Stimulated activated CD4-positive, alpha-beta T cell treated with anti-CD3 and anti-CD28 coated beads, Interleukin-12 subunit alpha, Interleukin-12 subunit beta, amount 100 ng/mL, for 4 hours (primary cell): ENCODE measurements around the gene MRPS23.

Experiments used
- DNase-seq: peaks from one replicate; pipeline ENCODE4 v3.0.0-alpha.2; 2020

The MRPS23 gene

DNA sequence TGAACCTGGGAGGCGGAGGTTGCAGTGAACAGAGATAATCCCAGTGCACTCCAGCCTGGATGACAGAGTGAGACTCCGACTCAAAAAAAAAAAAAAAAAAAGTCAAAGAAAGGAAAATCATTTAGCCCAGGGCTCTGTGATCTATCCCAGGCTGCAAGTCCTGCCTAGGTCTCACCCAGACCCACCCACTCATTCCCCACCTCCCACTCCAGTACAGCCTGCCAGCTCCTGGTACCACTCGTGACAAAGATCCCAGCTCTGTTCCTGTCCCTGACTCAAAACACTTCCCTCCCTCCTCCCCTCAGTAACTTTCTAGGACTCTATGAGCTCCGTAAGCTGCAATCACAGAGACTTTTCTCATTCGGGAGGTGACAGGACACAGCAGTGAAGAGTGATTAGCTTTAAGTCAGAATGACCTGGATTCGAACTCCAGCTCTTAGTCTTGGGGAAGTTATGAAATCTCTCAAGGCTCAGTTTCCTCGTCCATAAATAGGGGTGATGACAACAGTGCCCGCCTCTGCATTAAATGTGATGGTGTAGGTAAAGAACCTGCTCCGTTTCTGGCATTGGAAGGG is 28.0 kb upstream of the MRPS23 start:
- no peak for DNase-seq

- no peak for DNase-seq
These were observed 27.0 kb upstream of the MRPS23 start for GRCh38 chr17:57876866-57877237.

GRCh38 chr17:57876023-57876865 is 26.4 kb upstream of the MRPS23 start:
- no peak for DNase-seq

DNA sequence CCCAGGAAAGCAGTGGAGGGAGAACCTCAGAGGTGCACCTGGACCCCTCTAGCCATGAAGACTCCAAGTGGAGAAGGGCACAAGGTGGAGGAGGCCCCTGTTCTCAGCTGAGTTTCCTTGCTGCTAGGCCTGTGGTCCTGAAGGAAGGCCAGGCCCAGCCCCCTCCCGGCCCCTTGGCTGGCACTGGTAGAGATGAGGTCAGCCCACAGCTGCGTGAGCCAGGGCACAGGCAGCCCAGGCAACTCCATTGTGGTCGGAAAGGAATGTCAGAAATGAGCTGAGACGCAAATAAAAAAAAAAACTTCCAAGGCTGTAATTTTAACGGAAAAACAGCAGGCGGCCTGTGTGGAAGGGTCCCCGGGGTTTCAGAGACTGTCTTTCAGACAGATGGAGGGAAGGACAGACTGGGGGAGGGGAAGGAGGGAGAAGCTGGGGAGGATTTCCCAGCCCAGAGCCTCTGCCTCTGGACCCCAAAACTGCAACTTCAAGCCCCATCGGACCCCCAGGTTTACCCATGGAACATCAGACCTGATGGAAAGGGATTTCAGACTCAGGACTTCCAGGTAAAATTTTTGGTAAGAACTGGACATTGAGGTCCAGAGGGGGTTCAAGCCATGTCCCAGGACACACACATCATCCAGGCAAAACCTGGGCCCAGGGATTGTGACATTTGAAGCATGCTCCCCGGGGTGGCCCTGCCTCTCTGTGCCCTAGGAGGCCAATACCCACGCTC is 25.6 kb upstream of the MRPS23 start:
- no peak for DNase-seq

- peak; percentile 21 for DNase-seq
These were observed 24.8 kb upstream of the MRPS23 start for GRCh38 chr17:57874434-57875289.

- DNase-seq, result no peak
These were observed 24.2 kb upstream of the MRPS23 start for GRCh38 chr17:57874058-57874419.

DNA sequence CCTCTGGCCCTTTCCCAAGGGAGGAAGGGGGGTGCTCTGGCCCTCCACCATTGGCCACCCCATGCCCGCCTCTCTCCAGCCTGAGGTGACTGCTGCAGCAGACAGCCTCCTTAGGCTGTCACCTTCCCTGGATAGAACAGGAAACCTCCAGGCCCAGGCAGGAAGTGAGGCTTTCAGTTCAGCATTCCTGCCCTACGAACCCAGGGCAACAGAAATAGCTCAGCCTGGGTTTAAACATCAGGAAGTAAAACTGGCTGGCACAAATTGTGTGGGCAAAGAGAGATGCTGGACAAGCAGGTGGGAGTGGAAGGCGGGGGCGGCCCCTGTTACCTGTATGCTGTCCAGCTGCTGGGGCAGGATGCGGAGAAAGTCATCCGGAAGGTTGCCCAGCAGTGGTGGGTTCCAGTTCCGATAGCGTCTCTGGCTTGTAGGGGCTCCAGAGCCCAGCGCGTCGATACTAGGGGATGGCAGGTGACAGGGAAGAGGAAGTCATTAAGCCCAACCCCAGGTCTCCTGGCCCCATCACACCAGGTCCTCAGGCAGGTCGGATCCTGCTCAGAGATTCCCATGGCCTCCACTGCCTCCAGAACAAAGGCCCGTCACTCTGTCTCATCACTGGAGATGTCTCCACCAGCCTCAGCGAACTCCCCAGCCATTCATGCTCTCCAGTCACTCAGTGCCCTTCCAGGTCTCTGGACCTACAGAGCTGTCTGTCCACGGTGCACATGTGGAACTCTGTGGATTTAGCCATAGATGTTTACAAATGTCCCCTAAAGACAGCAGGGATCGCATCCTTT is 23.6 kb upstream of the MRPS23 start:
- DNase-seq, result no peak

- no peak for DNase-seq
These were observed 22.7 kb upstream of the MRPS23 start for GRCh38 chr17:57872536-57872935.

GRCh38 chr17:57871863-57872262 is 22.0 kb upstream of the MRPS23 start:
- no peak for DNase-seq

GRCh38 chr17:57871155-57871554 is 21.3 kb upstream of the MRPS23 start:
- DNase-seq, result no peak

- no peak for DNase-seq
These were observed 20.4 kb upstream of the MRPS23 start for GRCh38 chr17:57870283-57870635.

DNA sequence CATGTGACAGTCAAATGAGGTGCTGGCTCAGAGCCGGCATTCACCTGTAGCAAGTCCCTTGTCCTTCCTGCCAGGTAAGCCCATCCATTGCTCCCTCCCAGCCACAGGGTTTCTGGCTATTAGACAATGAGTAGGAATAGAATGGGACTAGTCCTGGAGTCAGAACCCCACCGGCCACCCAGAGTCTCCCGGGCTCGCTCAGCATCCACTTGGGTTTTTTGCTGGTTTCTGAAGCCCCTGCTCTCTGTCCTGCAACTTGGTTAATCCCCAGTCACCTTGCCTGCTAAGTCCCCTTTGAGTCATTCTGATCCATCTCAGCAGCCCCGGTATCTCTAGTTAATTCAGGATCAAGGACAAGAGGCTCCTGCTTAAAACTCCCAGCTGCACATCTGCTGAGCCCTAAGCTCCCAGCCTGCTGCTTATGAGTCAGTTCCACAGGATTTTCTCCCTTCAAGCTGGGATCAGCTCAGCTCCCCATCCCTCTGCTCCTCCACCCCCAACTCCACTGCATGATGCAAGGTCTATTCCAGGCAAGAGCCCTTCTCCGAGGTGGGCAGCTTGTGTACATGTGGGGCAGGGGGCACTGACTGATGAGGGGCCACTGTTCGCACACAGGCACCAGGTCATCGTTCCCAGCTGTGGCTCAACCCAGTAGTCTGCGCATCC is 19.9 kb upstream of the MRPS23 start:
- DNase-seq, result no peak

DNA sequence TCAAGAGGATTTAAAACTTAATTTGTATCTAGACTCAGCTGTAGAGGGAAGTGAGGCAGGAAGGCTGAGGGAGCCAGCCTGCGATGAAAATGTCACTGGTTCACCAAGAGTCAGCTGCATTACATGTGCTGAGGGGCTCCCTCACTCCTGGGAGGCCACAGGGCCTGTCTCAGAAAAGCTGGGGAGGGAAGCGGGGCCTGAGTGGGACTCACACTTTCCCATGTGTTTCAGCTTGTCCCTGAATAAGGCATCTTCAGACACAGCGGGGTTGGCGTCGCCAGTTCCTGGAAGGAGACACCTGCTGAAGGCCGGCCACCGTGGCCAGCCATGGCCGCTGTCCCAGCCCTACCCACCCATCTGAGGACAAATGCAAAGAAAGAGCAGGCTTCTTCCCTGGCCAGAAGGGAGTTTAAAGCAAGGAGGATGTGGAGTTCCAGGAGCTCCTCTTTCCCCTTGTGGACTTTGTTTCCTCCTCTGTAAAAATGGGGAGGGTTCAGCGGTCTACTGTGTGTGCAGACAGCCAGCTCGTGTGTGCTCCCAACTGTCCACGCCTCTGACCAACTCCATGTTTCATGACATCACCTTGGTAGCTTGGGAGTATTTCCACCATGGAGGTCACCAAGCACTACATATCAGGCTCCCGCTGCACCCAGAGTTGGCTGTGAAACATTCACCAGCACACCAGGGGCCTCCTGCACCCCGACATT is 19.2 kb upstream of the MRPS23 start:
- no peak for DNase-seq

DNA sequence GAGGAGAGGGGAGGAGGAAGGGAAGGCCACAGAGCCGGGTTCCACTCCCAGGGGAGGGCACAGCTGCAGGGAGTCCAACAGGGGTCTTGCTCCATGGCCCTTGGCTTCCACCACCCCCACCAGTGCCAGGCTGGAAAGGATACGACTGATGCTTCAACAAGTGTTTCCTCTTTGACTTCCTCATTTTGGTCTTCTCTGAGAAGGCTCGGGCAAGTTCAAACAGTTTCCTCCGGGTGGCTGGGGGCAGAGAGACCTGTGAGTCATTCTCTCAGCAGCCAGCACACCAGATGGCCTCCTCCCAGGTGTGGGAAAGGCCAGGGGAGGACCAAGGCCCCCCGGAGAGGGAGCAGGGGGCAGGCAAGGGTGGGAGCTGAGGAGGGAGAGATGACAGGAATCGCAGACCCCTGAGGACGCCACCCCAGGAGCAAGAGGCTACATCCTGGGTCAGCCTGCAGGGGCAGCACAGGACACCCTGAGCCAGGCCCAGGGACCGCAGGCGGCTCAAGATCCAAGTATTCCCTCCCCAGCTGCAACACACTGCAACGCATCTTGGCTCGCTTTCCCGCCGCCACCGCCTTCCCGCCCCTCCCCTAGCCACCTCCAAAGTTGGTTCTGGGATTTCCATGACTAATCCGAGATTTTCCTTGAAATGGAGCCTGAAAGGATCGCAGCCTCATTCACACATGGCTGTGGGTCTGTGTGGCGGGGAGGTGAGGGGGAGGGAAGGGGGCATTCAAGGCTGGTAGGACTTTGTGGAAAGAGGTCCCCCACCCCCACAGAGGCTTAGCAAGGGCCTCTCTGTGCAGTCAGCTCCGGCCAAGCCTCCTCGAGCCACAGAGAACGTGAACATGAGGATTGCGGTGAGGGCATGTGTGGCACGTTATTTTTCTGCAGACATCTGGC is 18.4 kb upstream of the MRPS23 start:
- no peak for DNase-seq

GRCh38 chr17:57867126-57867525 is 17.3 kb upstream of the MRPS23 start:
- no peak for DNase-seq

- DNase-seq, result no peak
These were observed 16.9 kb upstream of the MRPS23 start for GRCh38 chr17:57866723-57867122.

GRCh38 chr17:57866319-57866718 is 16.5 kb upstream of the MRPS23 start:
- DNase-seq, result no peak

DNA sequence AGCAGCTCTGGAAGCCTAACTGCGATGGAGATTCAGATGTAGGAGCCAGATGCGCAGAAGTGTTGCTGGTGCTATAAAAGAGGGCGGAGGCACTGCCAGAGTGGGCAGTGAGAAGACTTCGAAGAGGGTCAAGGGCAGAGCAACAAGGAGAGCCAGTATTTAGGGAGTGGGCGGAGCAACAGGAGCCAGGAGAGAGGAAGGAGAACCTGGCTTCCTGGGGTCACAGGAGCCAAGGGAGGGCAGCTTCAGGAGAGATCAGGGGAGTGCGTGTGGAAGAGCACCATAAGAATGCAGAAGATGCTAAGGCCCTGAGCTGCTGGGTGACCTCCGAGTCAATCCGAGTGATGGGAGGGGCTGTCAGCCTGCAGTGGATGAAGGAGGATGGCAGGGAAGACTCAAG is 14.4 kb upstream of the MRPS23 start:
- DNase-seq, result no peak

DNA sequence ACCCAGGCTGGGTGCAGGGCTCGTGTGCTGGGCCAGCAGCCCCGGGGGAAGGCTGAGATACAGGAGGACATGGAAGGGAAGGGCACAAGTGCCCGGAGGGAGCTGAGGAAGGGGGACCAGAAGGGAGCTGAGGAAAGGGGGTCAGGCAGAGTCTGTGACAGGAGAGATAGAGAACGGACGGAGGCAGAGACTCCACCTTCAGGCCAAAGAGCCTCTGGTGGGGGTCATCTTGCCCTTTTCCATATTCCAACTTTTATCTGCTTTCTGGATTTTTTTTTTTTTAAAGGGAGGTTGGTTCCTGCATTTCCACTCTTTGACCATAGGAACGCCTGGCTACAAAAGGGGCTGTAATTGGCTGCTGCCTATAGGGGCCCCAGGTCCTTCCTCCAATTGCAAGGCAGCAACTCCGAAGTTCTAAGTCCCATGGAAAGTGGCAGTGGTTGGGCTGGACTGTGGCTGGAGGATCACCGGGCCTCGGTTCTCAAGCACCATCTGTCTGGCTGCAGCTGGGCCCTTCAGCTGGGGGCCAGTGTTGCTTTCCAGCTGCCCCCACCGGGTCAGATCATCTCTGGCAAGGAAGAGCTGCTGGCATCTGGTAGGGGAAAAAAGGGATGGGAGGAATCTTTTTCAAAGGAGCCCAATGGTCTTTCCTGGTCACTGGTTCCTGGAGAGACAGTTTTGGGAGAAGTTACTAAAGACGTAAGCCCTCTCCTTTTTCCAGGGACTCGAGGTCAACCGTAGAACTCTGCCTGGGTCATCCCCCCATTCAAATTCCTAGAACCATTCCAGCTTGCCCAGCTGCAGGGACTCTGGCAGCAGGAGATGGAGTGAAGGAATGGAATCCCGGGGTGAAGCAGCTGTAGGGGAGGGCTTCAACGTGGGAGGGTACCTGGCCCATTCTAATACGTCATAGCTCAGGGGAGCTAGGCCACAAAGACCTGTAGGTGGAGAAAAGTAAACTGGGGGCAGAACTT is 13.1 kb upstream of the MRPS23 start:
- no peak for DNase-seq
